Neutrophil (primary cell): ENCODE results near the gene SYT14.

ENCODE experiments used
- H3K27ac ChIP-seq: fragments of 200-600 bp; sonication (generic); 2 replicates; pipeline ENCODE4 v1.5.1; 2016; ENCODE audit warnings: mild to moderate bottlenecking, moderate library complexity
- H3K27me3 ChIP-seq: fragments of 200-600 bp; sonication (generic); 2 replicates; pipeline ENCODE4 v1.6.0; 2016; ENCODE audit warnings: mild to moderate bottlenecking
- H3K36me3 ChIP-seq: fragments of 200-600 bp; sonication (generic); 2 replicates; pipeline ENCODE4 v1.5.1; 2017
- H3K4me1 ChIP-seq, 2 experiments: fragments of 200-600 bp in 1 of 2; sonication (generic) in 1 of 2; 1 replicate in 1 of 2; 2 replicates in 1 of 2; pipeline versions ENCODE4 v1.5.1 to v1.6.1; 2013 to 2016; ENCODE audit warnings: low read depth in 1 of 2, low read length in 1 of 2, mild to moderate bottlenecking in 1 of 2, moderate library complexity in 1 of 2; ENCODE audit not compliant: control insufficient read depth in 1 of 2, insufficient read depth in 1 of 2
- H3K4me3 ChIP-seq, 2 experiments: fragments of 200-600 bp in 1 of 2; sonication (generic) in 1 of 2; 1 replicate in 1 of 2; 2 replicates in 1 of 2; pipeline ENCODE4 v1.5.1; 2013 to 2016; ENCODE audit warnings: low read depth in 1 of 2, low read length in 1 of 2, mild to moderate bottlenecking in 1 of 2, moderate library complexity in 1 of 2
- H3K9me3 ChIP-seq: fragments of 200-600 bp; sonication (generic); 2 replicates; pipeline ENCODE4 v1.5.1; 2016
- TF ChIP-seq, protein P1 (sequence below): fragments of 200-600 bp; sonication (generic); IDR thresholded peaks from 2 replicates; pipeline ENCODE4 v1.5.1; 2016; ENCODE audit warnings: antibody characterized with exemption

SYT14 gene

GRCh38 chr1:209983953-209984352 is 45.9 kb downstream of the SYT14 start:
- TF ChIP-seq, protein P1, sequence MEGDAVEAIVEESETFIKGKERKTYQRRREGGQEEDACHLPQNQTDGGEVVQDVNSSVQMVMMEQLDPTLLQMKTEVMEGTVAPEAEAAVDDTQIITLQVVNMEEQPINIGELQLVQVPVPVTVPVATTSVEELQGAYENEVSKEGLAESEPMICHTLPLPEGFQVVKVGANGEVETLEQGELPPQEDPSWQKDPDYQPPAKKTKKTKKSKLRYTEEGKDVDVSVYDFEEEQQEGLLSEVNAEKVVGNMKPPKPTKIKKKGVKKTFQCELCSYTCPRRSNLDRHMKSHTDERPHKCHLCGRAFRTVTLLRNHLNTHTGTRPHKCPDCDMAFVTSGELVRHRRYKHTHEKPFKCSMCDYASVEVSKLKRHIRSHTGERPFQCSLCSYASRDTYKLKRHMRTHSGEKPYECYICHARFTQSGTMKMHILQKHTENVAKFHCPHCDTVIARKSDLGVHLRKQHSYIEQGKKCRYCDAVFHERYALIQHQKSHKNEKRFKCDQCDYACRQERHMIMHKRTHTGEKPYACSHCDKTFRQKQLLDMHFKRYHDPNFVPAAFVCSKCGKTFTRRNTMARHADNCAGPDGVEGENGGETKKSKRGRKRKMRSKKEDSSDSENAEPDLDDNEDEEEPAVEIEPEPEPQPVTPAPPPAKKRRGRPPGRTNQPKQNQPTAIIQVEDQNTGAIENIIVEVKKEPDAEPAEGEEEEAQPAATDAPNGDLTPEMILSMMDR, result no peak
- Histone ChIP-seq H3K4me1 (no peaks in the 10 kb centered on the region), H3K9me3 (no peaks in the 10 kb centered on the region), H3K27ac (no peak overlapping the region), H3K4me3 (no peak overlapping the region), H3K36me3 (no peaks in the 10 kb centered on the region), H3K27me3 (no peaks in the 10 kb centered on the region)

GRCh38 chr1:209985002-209985401 is 47.0 kb downstream of the SYT14 start:
- TF ChIP-seq, protein P1, result no peak
- H3K36me3 ChIP-seq, result no peaks in the 10 kb centered on the region
- H3K4me1 ChIP-seq, result no peaks in the 10 kb centered on the region
- H3K9me3 ChIP-seq, result no peaks in the 10 kb centered on the region
- H3K4me3 ChIP-seq, result no peak overlapping the region
- no peaks in the 10 kb centered on the region for H3K27me3 ChIP-seq
- H3K27ac ChIP-seq, result no peak overlapping the region

DNA sequence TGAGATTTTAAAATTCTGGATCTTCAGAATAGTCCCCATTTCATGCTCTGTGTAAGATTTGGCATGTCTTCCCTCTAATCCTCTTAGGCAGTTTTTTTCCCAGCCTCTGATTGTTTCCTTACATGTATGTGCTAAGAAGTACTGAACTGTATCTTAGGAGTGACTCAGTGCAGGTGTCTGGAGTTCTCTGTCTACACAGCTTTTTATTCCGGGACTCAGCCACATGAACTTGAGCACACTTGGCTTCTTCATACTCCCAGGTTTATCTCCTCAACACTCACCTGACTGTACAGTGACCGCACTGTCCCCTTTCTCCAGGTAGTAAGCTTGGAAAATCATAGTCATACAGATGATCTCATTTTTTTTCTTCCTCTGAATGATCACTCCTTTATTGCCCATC is 50.7 kb downstream of the SYT14 start:
- no peak overlapping the region for H3K27ac ChIP-seq

DNA sequence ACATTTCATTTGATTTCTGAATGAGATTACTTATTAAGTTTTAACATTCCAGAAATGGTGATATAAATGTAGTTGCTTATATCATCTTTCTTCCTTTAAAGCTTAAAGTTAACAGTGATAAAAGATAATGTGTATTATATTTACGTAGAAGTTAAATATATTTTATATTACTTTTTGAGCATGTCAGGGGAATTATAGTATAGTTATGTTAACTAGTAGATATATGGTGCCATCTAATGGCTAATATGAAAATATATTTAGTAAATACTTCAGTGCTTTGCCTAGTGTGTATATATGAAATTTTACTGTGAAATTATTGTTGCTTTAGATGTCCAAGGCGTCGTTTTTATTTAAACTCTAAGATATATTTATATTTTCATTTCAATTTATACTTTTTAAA is 51.5 kb downstream of the SYT14 start:
- H3K27ac ChIP-seq, result no peak overlapping the region
- no peak overlapping the region for H3K4me3 ChIP-seq
- no peaks in the 10 kb centered on the region for H3K4me1 ChIP-seq

More for the DNA sequence above, 50.7 kb downstream of the SYT14 start:
- Histone ChIP-seq H3K36me3 (no peaks in the 10 kb centered on the region), H3K4me3 (no peak overlapping the region), H3K4me1 (no peaks in the 10 kb centered on the region), H3K9me3 (no peaks in the 10 kb centered on the region), H3K27me3 (no peaks in the 10 kb centered on the region)
- TF ChIP-seq, protein P1, result no peak

GRCh38 chr1:209993061-209993830 is 55.2 kb downstream of the SYT14 start:
- Histone ChIP-seq H3K9me3 (no peaks in the 10 kb centered on the region), H3K27me3 (no peaks in the 10 kb centered on the region), H3K4me1 (no peaks in the 10 kb centered on the region), H3K4me3 (no peak overlapping the region), H3K27ac (no peak overlapping the region), H3K36me3 (no peaks in the 10 kb centered on the region)
- TF ChIP-seq, protein P1, result no peak

More for the DNA sequence above, 51.5 kb downstream of the SYT14 start:
- Histone ChIP-seq H3K27me3 (no peaks in the 10 kb centered on the region), H3K36me3 (no peaks in the 10 kb centered on the region), H3K9me3 (no peaks in the 10 kb centered on the region)
- TF ChIP-seq, protein P1, result no peak
